Small intestine (tissue), 7 donors: ENCODE data around the gene C1S. TPM values are rescaled to one million over a fixed set of nuclear protein-coding genes. Genes with fewer than 3 reads are reported as not detected.
A peak's percentile ranks its signal among the peaks of the same experiment; 100 is the strongest.

Source experiments
- DNase-seq, 2 donors: peaks; one replicate each; pipeline versions ENCODE4 v3.0.0 to v3.0.0-alpha.2; 2013
- FAIRE-seq: peaks from 2 replicates; lab custom pipeline; 2012; peaks lifted over from hg19 to GRCh38; lab: Jason Lieb, UNC
- H3K27ac ChIP-seq, 3 donors: one replicate each; pipeline ENCODE4 v1.5.1; 2013; ENCODE audit warnings: low read length in 2 of 3, mild to moderate bottlenecking in 2 of 3, control low read depth in 1 of 3, inconsistent platforms in 1 of 3, low read depth in 1 of 3, moderate library complexity in 1 of 3
- H3K27me3 ChIP-seq, 3 donors: one replicate each; pipeline ENCODE4 v1.6.1; 2013; ENCODE audit warnings: low read length in 3 of 3, inconsistent platforms in 1 of 3; ENCODE audit not compliant: control insufficient read depth in 3 of 3, insufficient read depth in 3 of 3
- H3K36me3 ChIP-seq, 3 donors: one replicate each; pipeline ENCODE4 v1.6.1; 2013; ENCODE audit warnings: low read length in 3 of 3, inconsistent platforms in 1 of 3, low read depth in 1 of 3, mild to moderate bottlenecking in 1 of 3, moderate library complexity in 1 of 3; ENCODE audit not compliant: control insufficient read depth in 3 of 3, insufficient read depth in 2 of 3
- H3K4me1 ChIP-seq, 3 donors: one replicate each; pipeline ENCODE4 v1.6.1; 2013; ENCODE audit warnings: low read length in 2 of 3, inconsistent platforms in 1 of 3, low read depth in 1 of 3, mild to moderate bottlenecking in 1 of 3, moderate library complexity in 1 of 3; ENCODE audit not compliant: control insufficient read depth in 3 of 3, insufficient read depth in 2 of 3
- H3K4me3 ChIP-seq, 3 donors: one replicate each; pipeline ENCODE4 v1.5.1; 2013; ENCODE audit warnings: low read length in 3 of 3, control low read depth in 1 of 3, inconsistent platforms in 1 of 3, low read depth in 1 of 3, mild to moderate bottlenecking in 1 of 3, moderate library complexity in 1 of 3
- H3K9me3 ChIP-seq, 2 donors: one replicate each; pipeline ENCODE4 v1.6.1; 2013; ENCODE audit warnings: low read depth in 1 of 2, low read length in 1 of 2; ENCODE audit not compliant: control insufficient read depth in 2 of 2, insufficient read depth in 1 of 2
- WGBS, 3 donors: extraction: QIAGEN DNeasy Blood & Tissue Kit; methylation state at CpG; one replicate each; pipeline ENCODE4 v1.1.7; 2013; 5-methylcytosine and 5-hydroxymethylcytosine counted together
- polyA plus RNA-seq, 4 donors: library from polyadenylated mRNA; stranded (reverse) in 3 of 4; unstranded in 1 of 4; fragments of 200-250 nt in 3 of 4; fragments of 120-200 nt in 1 of 4; gene quantifications; one replicate each; pipeline versions ENCODE4 v1.2.1 to v1.2.3, GENCODE V29; 2013
- donor health status: healthy with polysubstance abuse.
- donor health status: control.
- donor health status: control.
- donor health status: Bipolar disorder and iron deficiency.
- donor health status: healthy.

Gene C1S
- polyA plus RNA-seq, 4 donors = 4.7 to 196 (median 35.0) TPM

DNA sequence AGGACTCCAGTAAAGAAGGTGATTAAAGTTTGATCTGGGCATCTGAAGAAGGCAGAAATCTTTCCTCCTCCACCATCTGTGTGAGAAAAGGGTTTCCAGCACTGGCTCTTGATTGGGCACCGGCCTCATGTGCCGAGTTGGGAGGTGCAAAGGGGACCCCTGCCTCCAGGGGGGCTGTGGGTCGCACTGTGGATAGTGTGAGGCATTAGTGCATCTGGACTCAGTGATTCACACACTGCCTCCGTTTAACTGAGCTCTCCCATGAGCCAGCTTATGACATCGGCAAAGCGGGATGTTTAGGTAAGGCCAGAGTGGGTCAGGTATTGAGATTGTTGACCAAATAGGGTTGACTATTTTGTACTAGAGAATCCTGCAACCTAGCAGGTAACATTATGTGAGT is 8.9 kb downstream of the C1S start:
- WGBS, 3 donors = 81 to 88% (median 87%) methylated on average over 6 of the region's 6 CpGs
- Histone ChIP-seq H3K9me3 (no peaks in the 10 kb centered on the region), H3K36me3 (peaks cover 0 to 4% (median 0%) of the 10 kb centered on the region in 3 donors), H3K27ac (peak overlapping the region in 1 of 3 donors; percentile 29), H3K27me3 (no peaks in the 10 kb centered on the region), H3K4me3 (no peak overlapping the region), H3K4me1 (peaks cover 0 to 14% (median 0%) of the 10 kb centered on the region in 3 donors)
- FAIRE-seq (no peak), DNase-seq (no peak)

DNA sequence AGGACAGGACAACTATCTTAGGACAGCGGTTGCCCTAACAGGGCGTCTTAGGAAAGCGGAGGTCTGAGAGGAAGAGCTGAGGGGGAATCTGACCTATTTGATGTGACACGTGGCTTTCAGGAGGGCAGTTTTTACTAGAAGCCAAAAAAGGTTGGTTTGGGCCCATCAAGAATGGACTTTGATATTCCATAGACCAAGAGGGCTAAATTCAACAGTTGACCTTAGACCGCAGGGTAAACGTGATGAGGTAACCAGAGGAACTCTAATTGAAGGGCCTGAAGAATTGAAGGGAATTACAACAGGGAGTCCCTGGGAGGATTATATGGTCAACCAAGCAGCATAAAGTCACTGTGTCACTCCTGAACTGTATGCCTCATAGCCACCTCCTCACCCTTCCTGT is 11.5 kb downstream of the C1S start:
- DNase-seq = no peak
- Histone ChIP-seq H3K27ac (no peak overlapping the region), H3K27me3 (peaks cover 0 to 4% (median 0%) of the 10 kb centered on the region in 3 donors), H3K4me3 (no peak overlapping the region), H3K4me1 (peaks cover 0 to 14% (median 0%) of the 10 kb centered on the region in 3 donors), H3K36me3 (peaks cover 0 to 4% (median 0%) of the 10 kb centered on the region in 3 donors), H3K9me3 (no peaks in the 10 kb centered on the region)
- FAIRE-seq = no peak
- WGBS, 3 donors = 64 to 82% (median 70%) methylated on average over 6 of the region's 6 CpGs

DNA sequence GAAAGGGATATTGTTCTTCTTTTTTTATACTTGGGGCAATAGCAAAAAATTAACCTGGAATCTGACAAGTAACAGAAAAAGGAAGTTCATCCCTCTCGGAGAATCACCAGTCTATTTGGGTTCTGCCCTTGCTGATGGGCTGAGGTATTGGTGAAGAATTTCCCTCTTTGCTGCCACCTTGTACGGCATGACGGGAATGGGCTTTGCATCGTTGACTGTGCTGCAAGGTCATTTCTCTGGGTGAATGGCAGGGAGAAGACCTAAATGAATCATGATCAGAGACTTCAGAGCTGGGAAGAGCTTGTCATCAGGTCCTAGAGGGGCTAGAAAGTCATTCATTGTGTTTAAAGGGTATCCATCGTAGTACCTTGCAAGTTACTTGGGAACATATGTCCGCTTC is 12.0 kb downstream of the C1S start:
- DNase-seq = no peak
- WGBS, 3 donors = 87 to 91% (median 89%) methylated on average over 6 of the region's 6 CpGs
- no peak overlapping the region for H3K4me3 ChIP-seq
- no peak for FAIRE-seq
- H3K27me3 ChIP-seq = peaks cover 0 to 4% (median 0%) of the 10 kb centered on the region in 3 donors
- H3K4me1 ChIP-seq = peaks cover 0 to 14% (median 0%) of the 10 kb centered on the region in 3 donors
- H3K27ac ChIP-seq = no peak overlapping the region
- H3K9me3 ChIP-seq = no peaks in the 10 kb centered on the region
- H3K36me3 ChIP-seq = no peaks in the 10 kb centered on the region

DNA sequence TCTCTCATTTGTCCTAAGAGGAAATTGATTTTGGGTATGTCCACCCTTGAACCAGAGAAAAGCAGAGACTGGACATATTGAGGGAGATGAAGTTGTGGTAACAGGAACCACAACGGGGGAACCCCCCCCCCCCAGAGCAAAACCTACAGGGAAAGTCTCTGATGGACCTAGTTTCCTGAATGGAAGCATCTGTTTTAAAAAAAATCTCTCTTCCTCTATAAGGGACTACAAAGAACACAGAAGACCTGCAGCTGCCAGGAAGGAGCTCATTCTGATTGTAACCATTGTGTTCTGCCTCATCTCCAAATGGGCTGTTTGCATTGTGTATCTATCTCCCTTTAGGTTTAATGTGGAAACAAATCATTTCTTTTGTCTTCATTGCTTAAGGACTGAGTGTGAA is 13.4 kb downstream of the C1S start:
- peaks cover 0 to 4% (median 0%) of the 10 kb centered on the region in 3 donors for H3K4me1 ChIP-seq
- WGBS, 3 donors = 25 to 71% (median 42%) methylated on average over 1 of the region's 1 CpG
- FAIRE-seq = no peak

DNA sequence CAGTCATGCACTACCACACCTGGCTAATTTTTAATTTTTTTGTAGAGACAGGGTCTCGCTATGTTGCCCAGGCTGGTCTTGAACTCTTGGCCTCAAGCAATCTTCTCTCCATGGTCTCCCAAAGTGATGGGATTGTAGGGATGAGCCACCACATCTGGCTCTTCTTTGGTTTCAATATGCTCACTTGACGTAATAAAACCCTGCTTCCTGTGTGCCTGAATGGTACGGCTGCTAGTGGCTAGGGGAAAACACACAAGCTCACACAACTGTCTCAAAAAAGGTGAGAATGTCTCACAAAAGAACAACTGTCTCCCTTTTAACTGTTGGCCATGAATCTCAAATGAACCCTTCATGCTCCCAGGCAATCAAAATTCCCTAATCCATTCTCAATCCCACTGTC is 15.0 kb downstream of the C1S start:
- 72 to 83% (median 74%) methylated on average over 3 of the region's 3 CpGs for WGBS, 3 donors
- no peak overlapping the region for H3K4me3 ChIP-seq
- FAIRE-seq (no peak), DNase-seq (no peak)
- no peaks in the 10 kb centered on the region for H3K9me3 ChIP-seq
- peaks cover 0 to 4% (median 0%) of the 10 kb centered on the region in 3 donors for H3K27me3 ChIP-seq
- no peaks in the 10 kb centered on the region for H3K36me3 ChIP-seq
- no peaks in the 10 kb centered on the region for H3K4me1 ChIP-seq
- no peak overlapping the region for H3K27ac ChIP-seq

More for the DNA sequence above, 13.4 kb downstream of the C1S start:
- H3K27me3 ChIP-seq = peaks cover 0 to 4% (median 0%) of the 10 kb centered on the region in 3 donors
- H3K27ac ChIP-seq = no peak overlapping the region
- no peaks in the 10 kb centered on the region for H3K9me3 ChIP-seq
- no peaks in the 10 kb centered on the region for H3K36me3 ChIP-seq
- no peak overlapping the region for H3K4me3 ChIP-seq
- no peak for DNase-seq

DNA sequence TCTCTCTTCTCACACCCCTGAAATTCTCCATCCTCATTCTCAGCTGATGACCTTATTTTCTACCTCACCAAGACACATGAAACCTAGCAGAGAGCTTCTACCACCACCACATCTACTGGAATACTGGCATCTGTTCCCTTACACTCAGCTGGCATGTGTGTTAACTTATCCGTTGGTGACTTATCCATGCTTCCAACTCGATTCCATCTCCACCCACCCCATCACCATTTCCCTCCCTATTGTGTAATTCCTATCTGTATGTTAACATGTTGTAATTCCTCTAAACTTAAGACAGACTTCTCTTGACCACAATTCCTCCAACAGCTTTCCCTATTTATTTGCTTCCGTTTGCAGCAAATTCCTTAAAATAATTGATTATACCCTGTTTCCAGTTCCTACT is 15.4 kb downstream of the C1S start:
- peaks cover 0 to 4% (median 0%) of the 10 kb centered on the region in 3 donors for H3K36me3 ChIP-seq
- H3K4me1 ChIP-seq = no peaks in the 10 kb centered on the region
- H3K4me3 ChIP-seq = no peak overlapping the region
- no peak overlapping the region for H3K27ac ChIP-seq
- no peaks in the 10 kb centered on the region for H3K9me3 ChIP-seq
- 62 to 64% (median 64%) methylated on average over 3 of the region's 3 CpGs for WGBS, 3 donors
- H3K27me3 ChIP-seq = peaks cover 0 to 4% (median 0%) of the 10 kb centered on the region in 3 donors
- no peak for DNase-seq
- no peak for FAIRE-seq

DNA sequence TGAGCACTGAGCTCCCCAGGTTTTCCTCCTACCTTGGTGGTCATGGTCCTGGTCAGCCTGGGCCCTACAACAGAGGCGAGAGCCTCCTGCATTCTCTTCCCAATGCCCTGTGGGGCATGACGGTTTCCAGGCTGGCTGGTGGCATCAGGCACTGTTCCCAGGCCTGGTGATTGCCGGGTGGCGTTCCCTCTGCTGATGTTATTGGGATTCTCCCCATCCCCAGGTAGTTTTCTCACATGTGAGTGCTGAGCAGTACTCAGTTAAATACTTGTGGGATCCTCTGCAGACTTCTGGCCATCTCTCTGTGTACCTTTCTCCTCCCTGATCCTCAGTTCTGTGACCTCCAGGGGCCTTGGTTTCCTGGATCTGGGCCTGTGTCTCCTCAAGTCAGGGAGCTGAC is 16.0 kb downstream of the C1S start:
- 85 to 92% (median 91%) methylated on average over 4 of the region's 4 CpGs for WGBS, 3 donors
- H3K4me1 ChIP-seq = no peaks in the 10 kb centered on the region
- no peaks in the 10 kb centered on the region for H3K9me3 ChIP-seq
- FAIRE-seq (no peak), DNase-seq (no peak)
- no peak overlapping the region for H3K4me3 ChIP-seq
- peaks cover 0 to 4% (median 0%) of the 10 kb centered on the region in 3 donors for H3K27me3 ChIP-seq
- H3K27ac ChIP-seq = no peak overlapping the region
- H3K36me3 ChIP-seq = peaks cover 0 to 6% (median 0%) of the 10 kb centered on the region in 3 donors

DNA sequence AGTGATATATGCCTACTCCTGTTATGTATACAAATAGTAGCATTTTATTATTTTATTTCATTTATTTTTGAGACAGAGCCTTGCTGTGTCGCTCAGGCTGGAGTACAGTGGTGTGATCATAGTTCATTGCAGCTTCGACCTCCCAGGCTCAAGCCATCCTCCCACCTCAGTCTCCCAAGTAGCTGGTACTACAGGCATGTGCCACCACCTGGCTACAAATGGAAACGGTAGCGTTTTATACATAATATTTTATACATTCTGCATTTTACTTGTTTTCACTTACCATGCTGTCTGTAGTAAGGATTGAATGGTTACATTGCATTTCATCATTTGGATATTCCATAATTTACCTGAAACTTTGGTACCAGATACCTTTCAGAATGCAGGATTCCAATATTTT is 17.6 kb downstream of the C1S start:
- peaks cover 0 to 4% (median 0%) of the 10 kb centered on the region in 3 donors for H3K27me3 ChIP-seq
- peaks cover 0 to 10% (median 0%) of the 10 kb centered on the region in 3 donors for H3K36me3 ChIP-seq
- 26 to 59% (median 39%) methylated on average over 4 of the region's 4 CpGs for WGBS, 3 donors
- H3K4me3 ChIP-seq = no peak overlapping the region
- H3K9me3 ChIP-seq = no peaks in the 10 kb centered on the region
- H3K27ac ChIP-seq = no peak overlapping the region
- FAIRE-seq (no peak), DNase-seq (no peak)
- no peaks in the 10 kb centered on the region for H3K4me1 ChIP-seq

DNA sequence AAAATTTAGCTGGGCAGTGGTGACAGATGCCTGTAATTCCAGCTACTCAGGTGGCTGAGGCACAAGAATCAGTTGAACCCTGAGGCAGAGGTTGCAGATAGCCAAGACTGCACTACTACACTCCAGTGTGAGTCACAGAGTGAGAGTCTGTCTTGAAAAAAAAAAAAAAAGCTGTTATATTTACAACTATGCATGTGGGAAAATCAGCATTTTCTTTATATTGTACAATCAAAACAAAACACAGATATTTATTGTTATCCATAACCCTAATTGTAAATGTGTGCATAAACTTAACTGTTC is 19.3 kb downstream of the C1S start:
- DNase-seq (no peak), FAIRE-seq (no peak)
- Histone ChIP-seq H3K9me3 (no peaks in the 10 kb centered on the region), H3K27me3 (peaks cover 0 to 4% (median 0%) of the 10 kb centered on the region in 3 donors), H3K4me3 (no peak overlapping the region), H3K36me3 (peaks cover 0 to 10% (median 0%) of the 10 kb centered on the region in 3 donors), H3K27ac (peak overlapping the region in 1 of 3 donors; percentile 67), H3K4me1 (no peaks in the 10 kb centered on the region)
